ENCODE measurements around the gene TKTL1.
"Not testable (repeated sequence)": the region's sequence is repeated elsewhere in the genome, so short reads cannot be mapped to it uniquely, and the experiment has no call there.

TKTL1 gene

GRCh38 chrX:154310616-154311536 lies 15.3 kb downstream of the TKTL1 start:
- no peak for DNase-seq

GRCh38 chrX:154312116-154312515 lies 16.5 kb downstream of the TKTL1 start:
- no peak for DNase-seq

- DNase-seq: no peak
Observed at GRCh38 chrX:154313147-154313546, 17.6 kb downstream of the TKTL1 start.

GRCh38 chrX:154315416-154315815 lies 19.8 kb downstream of the TKTL1 start:
- no peak for DNase-seq

- DNase-seq: no peak
Observed at GRCh38 chrX:154317391-154317995, 21.9 kb downstream of the TKTL1 start.

GRCh38 chrX:154320406-154320805 lies 24.8 kb downstream of the TKTL1 start:
- no peak for DNase-seq

GRCh38 chrX:154321152-154321551 lies 25.6 kb downstream of the TKTL1 start:
- no peak for DNase-seq

- DNase-seq: no peak
Observed at GRCh38 chrX:154321594-154321993, 26.0 kb downstream of the TKTL1 start.

- DNase-seq: no peak
Observed at GRCh38 chrX:154322890-154323289, 27.3 kb downstream of the TKTL1 start.

GRCh38 chrX:154323537-154323936 lies 27.9 kb downstream of the TKTL1 start:
- no peak for DNase-seq

- peak; percentile 44 for DNase-seq
Observed at GRCh38 chrX:154325541-154325940, 29.9 kb downstream of the TKTL1 start.

GRCh38 chrX:154327038-154327820 lies 31.6 kb downstream of the TKTL1 start:
- no peak for DNase-seq

- DNase-seq: no peak
Observed at GRCh38 chrX:154328646-154329045, 33.1 kb downstream of the TKTL1 start.

- no peak for DNase-seq
Observed at GRCh38 chrX:154329294-154329693, 33.7 kb downstream of the TKTL1 start.

GRCh38 chrX:154332561-154332960 lies 37.0 kb downstream of the TKTL1 start:
- no peak for DNase-seq

- DNase-seq: no peak
Observed at GRCh38 chrX:154333116-154333515, 37.5 kb downstream of the TKTL1 start.

GRCh38 chrX:154333837-154334271 lies 38.3 kb downstream of the TKTL1 start:
- DNase-seq: no peak

GRCh38 chrX:154334496-154334895 lies 38.9 kb downstream of the TKTL1 start:
- DNase-seq: no peak

- DNase-seq: not testable (repeated sequence)
Observed at GRCh38 chrX:154341399-154342298, 46.1 kb downstream of the TKTL1 start.

- not testable (repeated sequence) for DNase-seq
Observed at GRCh38 chrX:154343063-154343462, 47.5 kb downstream of the TKTL1 start.

GRCh38 chrX:154343620-154344019 lies 48.0 kb downstream of the TKTL1 start:
- not testable (repeated sequence) for DNase-seq

- DNase-seq: no peak
Observed at GRCh38 chrX:154348114-154348531, 52.5 kb downstream of the TKTL1 start.

Measured in NCI-H2029 (cell line).